H9 (cell line): ENCODE measurements around the gene FOXO1. TPM values are rescaled to one million over a fixed set of nuclear protein-coding genes. Genes with fewer than 3 reads are reported as not detected.

ENCODE experiments used
- DNase-seq: peaks from one replicate; pipeline ENCODE4 v3.0.0-alpha.2; 2017
- H2AFZ ChIP-seq: one replicate; pipeline ENCODE4 v1.6.1; 2013; ENCODE audit warnings: mild to moderate bottlenecking, low read length, control low read depth, moderate library complexity
- H2AK5ac ChIP-seq: 2 replicates; pipeline ENCODE4 v1.6.1; 2013; ENCODE audit warnings: low read length, control low read depth, mixed read lengths; ENCODE audit not compliant: insufficient read length
- H2BK120ac ChIP-seq: one replicate; pipeline ENCODE4 v1.6.1; 2013; ENCODE audit warnings: low read depth, mild to moderate bottlenecking, low read length, control low read depth, inconsistent platforms; ENCODE audit not compliant: poor library complexity, severe bottlenecking
- H2BK12ac ChIP-seq: 2 replicates; pipeline ENCODE4 v1.6.1; 2013; ENCODE audit warnings: low read length, control low read depth, mixed read lengths, low read depth; ENCODE audit not compliant: insufficient read length
- H2BK15ac ChIP-seq: 2 replicates; pipeline ENCODE4 v1.6.1; 2013; ENCODE audit warnings: low read depth, low read length, control low read depth
- H2BK20ac ChIP-seq: one replicate; pipeline ENCODE4 v1.6.1; 2013; ENCODE audit warnings: low read depth, mild to moderate bottlenecking, low read length, control low read depth, inconsistent platforms; ENCODE audit not compliant: poor library complexity, severe bottlenecking
- H2BK5ac ChIP-seq: 2 replicates; pipeline ENCODE4 v1.6.1; 2013; ENCODE audit warnings: low read length, control low read depth, mixed read lengths; ENCODE audit not compliant: insufficient read length
- H3K14ac ChIP-seq: 2 replicates; pipeline ENCODE4 v1.6.1; 2013; ENCODE audit warnings: low read length, control low read depth; ENCODE audit not compliant: insufficient read depth
- H3K18ac ChIP-seq: 2 replicates; pipeline ENCODE4 v1.6.1; 2013; ENCODE audit warnings: low read depth, mild to moderate bottlenecking, mixed read lengths, low read length, control low read depth; ENCODE audit not compliant: insufficient read length
- H3K23ac ChIP-seq: 2 replicates; pipeline ENCODE4 v1.6.1; 2013; ENCODE audit warnings: low read length, control low read depth, mixed read lengths, low read depth; ENCODE audit not compliant: insufficient read length
- H3K23me2 ChIP-seq: 2 replicates; pipeline ENCODE4 v1.6.1; 2013; ENCODE audit warnings: low read depth, mild to moderate bottlenecking, mixed read lengths, low read length, control low read depth; ENCODE audit not compliant: insufficient read length, poor library complexity, severe bottlenecking
- H3K27ac ChIP-seq: 2 replicates; pipeline ENCODE4 v1.5.1; 2013; ENCODE audit warnings: low read length, control low read depth, mixed read lengths, low read depth; ENCODE audit not compliant: insufficient read length
- H3K27me3 ChIP-seq: 2 replicates; pipeline ENCODE4 v1.6.1; 2013; ENCODE audit warnings: low read length, control low read depth, inconsistent platforms; ENCODE audit not compliant: insufficient read depth
- H3K4ac ChIP-seq: 2 replicates; pipeline ENCODE4 v1.6.1; 2013; ENCODE audit warnings: low read depth, mild to moderate bottlenecking, control low read depth, inconsistent platforms, low read length, moderate library complexity
- H3K4me1 ChIP-seq: 2 replicates; pipeline ENCODE4 v1.6.1; 2013; ENCODE audit warnings: low read length, control low read depth, inconsistent platforms; ENCODE audit not compliant: insufficient read depth
- H3K4me2 ChIP-seq: 2 replicates; pipeline ENCODE4 v1.6.1; 2013; ENCODE audit warnings: low read length, control low read depth, mixed read lengths; ENCODE audit not compliant: insufficient read length, insufficient read depth
- H3K56ac ChIP-seq: 2 replicates; pipeline ENCODE4 v1.6.1; 2013; ENCODE audit warnings: low read depth, mild to moderate bottlenecking, mixed read lengths, low read length, control low read depth; ENCODE audit not compliant: insufficient read length
- H3K79me1 ChIP-seq: 2 replicates; pipeline ENCODE4 v1.6.1; 2013; ENCODE audit warnings: low read depth, mild to moderate bottlenecking, moderate library complexity, low read length, control low read depth, inconsistent platforms; ENCODE audit not compliant: insufficient read depth, poor library complexity, severe bottlenecking
- H3K79me2 ChIP-seq: 2 replicates; pipeline ENCODE4 v1.6.1; 2013; ENCODE audit warnings: low read length, control low read depth, inconsistent platforms; ENCODE audit not compliant: insufficient read depth
- H3K9ac ChIP-seq: 2 replicates; pipeline ENCODE4 v1.6.1; 2013; ENCODE audit warnings: low read length, control low read depth, mixed read lengths; ENCODE audit not compliant: insufficient read length; ENCODE audit errors: extremely low read depth
- H3K9me3 ChIP-seq: one replicate; pipeline ENCODE4 v1.6.1; 2013; ENCODE audit warnings: low read depth, low read length, inconsistent platforms; ENCODE audit not compliant: control insufficient read depth
- H3T11ph ChIP-seq: one replicate; pipeline ENCODE4 v1.6.1; 2013; ENCODE audit warnings: mild to moderate bottlenecking, low read length, control low read depth, inconsistent platforms
- H4K20me1 ChIP-seq: one replicate; pipeline ENCODE4 v1.6.1; 2013; ENCODE audit not compliant: control insufficient read depth, insufficient read length, insufficient read depth
- H4K5ac ChIP-seq: 2 replicates; pipeline ENCODE4 v1.6.1; 2013; ENCODE audit warnings: low read depth, mild to moderate bottlenecking, mixed read lengths, low read length, control low read depth; ENCODE audit not compliant: insufficient read length
- H4K8ac ChIP-seq: replicated peaks from 2 replicates; pipeline ENCODE4 v1.6.1; 2013; ENCODE audit warnings: low read length, control low read depth, mixed read lengths, low read depth; ENCODE audit not compliant: insufficient read length
- H4K91ac ChIP-seq: 2 replicates; pipeline ENCODE4 v1.6.1; 2013; ENCODE audit warnings: low read depth, mild to moderate bottlenecking, moderate library complexity, mixed read lengths, low read length, control low read depth; ENCODE audit not compliant: insufficient read length
- H3K27ac Mint-ChIP-seq, 3 experiments: 2 replicates in 2 of 3; 3 replicates in 1 of 3; pipeline ENCODE4 v1.8.0; 2020 to 2021; ENCODE audit warnings: mixed read lengths in 3 of 3, mild to moderate bottlenecking in 1 of 3, moderate library complexity in 1 of 3
- H3K27me3 Mint-ChIP-seq: 2 replicates; pipeline ENCODE4 v1.8.0; 2021; ENCODE audit warnings: low read depth, mild to moderate bottlenecking, moderate library complexity, mixed read lengths
- H3K36me3 Mint-ChIP-seq, 3 experiments: 2 replicates in 2 of 3; 3 replicates in 1 of 3; pipeline ENCODE4 v1.8.0; 2020 to 2021; ENCODE audit warnings: low read depth in 3 of 3, mixed read lengths in 3 of 3; ENCODE audit not compliant: insufficient read depth in 1 of 3
- H3K4me1 Mint-ChIP-seq, 2 experiments: 2 replicates each; pipeline ENCODE4 v1.8.0; 2020; ENCODE audit warnings: mixed read lengths in 2 of 2
- H3K4me3 Mint-ChIP-seq, 2 experiments: 2 replicates in 1 of 2; 3 replicates in 1 of 2; pipeline ENCODE4 v1.8.0; 2020 to 2021; ENCODE audit warnings: mild to moderate bottlenecking in 2 of 2, mixed read lengths in 2 of 2, moderate library complexity in 1 of 2
- H3K9me3 Mint-ChIP-seq, 2 experiments: 2 replicates in 1 of 2; 3 replicates in 1 of 2; pipeline ENCODE4 v1.8.0; 2020; ENCODE audit warnings: mild to moderate bottlenecking in 2 of 2, mixed read lengths in 2 of 2, moderate library complexity in 1 of 2
- WGBS: extraction: QIAGEN DNeasy Blood & Tissue Kit; methylation state at CpG from one replicate; pipeline ENCODE4 v1.1.7; 2013; ENCODE audit warnings: missing lambda C conversion rate, low lambda C conversion rate, mixed read lengths; ENCODE audit not compliant: insufficient read length; ENCODE audit errors: extremely low coverage; 5-methylcytosine and 5-hydroxymethylcytosine counted together
- total RNA-seq: library from RNA; stranded (reverse); gene quantifications from 2 replicates; pipeline ENCODE4 v1.2.1, GENCODE V29; 2021
- TF ChIP-seq, protein P1 (sequence below): fragments of 200-600 bp; sonication (generic); conservative IDR thresholded peaks from 3 replicates; pipeline ENCODE4 v1.8.0; 2021; ENCODE audit warnings: antibody characterized with exemption, mild to moderate bottlenecking

The FOXO1 gene
- total RNA-seq, 1 experiment from 2014 or later, result 44.6 TPM

DNA sequence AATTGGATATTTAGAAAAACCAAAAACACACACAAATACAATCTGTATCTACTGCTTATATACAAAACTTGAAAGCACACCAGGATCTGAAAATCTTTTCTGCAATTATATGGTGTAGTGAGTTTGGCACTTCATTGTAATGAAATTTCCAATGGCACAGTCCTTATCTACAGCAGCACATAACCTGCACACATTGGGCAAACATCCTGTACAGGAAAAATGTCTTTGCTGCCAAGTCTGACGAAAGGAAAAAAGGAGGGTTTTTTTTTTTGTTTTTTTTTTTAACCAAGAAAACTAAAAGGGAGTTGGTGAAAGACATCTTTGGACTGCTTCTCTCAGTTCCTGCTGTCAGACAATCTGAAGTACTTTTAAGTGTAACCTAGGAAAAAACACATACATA lies 107.8 kb downstream of the FOXO1 start:
- no CpG with 5 or more reads among the region's 1 CpG for WGBS
- no peak overlapping the region for H3K4me3 Mint-ChIP-seq
- no peak overlapping the region for H3K4ac ChIP-seq
- H3K23ac ChIP-seq, result no peak overlapping the region
- H2AFZ ChIP-seq, result no peak overlapping the region
- no peak overlapping the region for H3K4me2 ChIP-seq
- H2BK12ac ChIP-seq, result no peak overlapping the region
- H4K20me1 ChIP-seq, result peaks cover 3% of the 10 kb centered on the region
- H3K27ac Mint-ChIP-seq, result peak overlapping the region in 2 of 3 experiments; percentile 66; a peak in 2 of 7 replicates
- peaks cover 21 to 29% (median 27%) of the 10 kb centered on the region in 3 experiments for H3K36me3 Mint-ChIP-seq
- no peak overlapping the region for H4K5ac ChIP-seq
- peaks cover 18% of the 10 kb centered on the region for H3K79me1 ChIP-seq
- H2BK15ac ChIP-seq, result no peak overlapping the region
- H3K23me2 ChIP-seq, result no peaks in the 10 kb centered on the region
- no peak overlapping the region for H4K8ac ChIP-seq
- no peak overlapping the region for H4K91ac ChIP-seq
- H3K56ac ChIP-seq, result no peak overlapping the region
- no peak overlapping the region for H3K9ac ChIP-seq
- H2BK20ac ChIP-seq, result no peak overlapping the region
- no peak overlapping the region for H3K27ac ChIP-seq
- H3K4me1 Mint-ChIP-seq, result peaks cover 21 to 32% of the 10 kb centered on the region in 2 experiments
- peaks cover 15% of the 10 kb centered on the region; the same call in 1 of the 2 replicates for H3K79me2 ChIP-seq
- no peak overlapping the region for H2AK5ac ChIP-seq
- H2BK120ac ChIP-seq, result no peak overlapping the region
- H3K4me1 ChIP-seq, result no peaks in the 10 kb centered on the region
- H3T11ph ChIP-seq, result no peak overlapping the region
- no peaks in the 10 kb centered on the region for H3K9me3 Mint-ChIP-seq
- H3K14ac ChIP-seq, result no peak overlapping the region
- no peak overlapping the region for H3K18ac ChIP-seq
- H3K27me3 Mint-ChIP-seq, result no peaks in the 10 kb centered on the region
- DNase-seq, result no peak
- TF ChIP-seq, protein P1, sequence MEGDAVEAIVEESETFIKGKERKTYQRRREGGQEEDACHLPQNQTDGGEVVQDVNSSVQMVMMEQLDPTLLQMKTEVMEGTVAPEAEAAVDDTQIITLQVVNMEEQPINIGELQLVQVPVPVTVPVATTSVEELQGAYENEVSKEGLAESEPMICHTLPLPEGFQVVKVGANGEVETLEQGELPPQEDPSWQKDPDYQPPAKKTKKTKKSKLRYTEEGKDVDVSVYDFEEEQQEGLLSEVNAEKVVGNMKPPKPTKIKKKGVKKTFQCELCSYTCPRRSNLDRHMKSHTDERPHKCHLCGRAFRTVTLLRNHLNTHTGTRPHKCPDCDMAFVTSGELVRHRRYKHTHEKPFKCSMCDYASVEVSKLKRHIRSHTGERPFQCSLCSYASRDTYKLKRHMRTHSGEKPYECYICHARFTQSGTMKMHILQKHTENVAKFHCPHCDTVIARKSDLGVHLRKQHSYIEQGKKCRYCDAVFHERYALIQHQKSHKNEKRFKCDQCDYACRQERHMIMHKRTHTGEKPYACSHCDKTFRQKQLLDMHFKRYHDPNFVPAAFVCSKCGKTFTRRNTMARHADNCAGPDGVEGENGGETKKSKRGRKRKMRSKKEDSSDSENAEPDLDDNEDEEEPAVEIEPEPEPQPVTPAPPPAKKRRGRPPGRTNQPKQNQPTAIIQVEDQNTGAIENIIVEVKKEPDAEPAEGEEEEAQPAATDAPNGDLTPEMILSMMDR, result no peak
- no peak overlapping the region for H2BK5ac ChIP-seq
- H3K9me3 ChIP-seq, result no peaks in the 10 kb centered on the region
- no peaks in the 10 kb centered on the region for H3K27me3 ChIP-seq
